ENCODE measurements around the gene SYNE1.

DNA sequence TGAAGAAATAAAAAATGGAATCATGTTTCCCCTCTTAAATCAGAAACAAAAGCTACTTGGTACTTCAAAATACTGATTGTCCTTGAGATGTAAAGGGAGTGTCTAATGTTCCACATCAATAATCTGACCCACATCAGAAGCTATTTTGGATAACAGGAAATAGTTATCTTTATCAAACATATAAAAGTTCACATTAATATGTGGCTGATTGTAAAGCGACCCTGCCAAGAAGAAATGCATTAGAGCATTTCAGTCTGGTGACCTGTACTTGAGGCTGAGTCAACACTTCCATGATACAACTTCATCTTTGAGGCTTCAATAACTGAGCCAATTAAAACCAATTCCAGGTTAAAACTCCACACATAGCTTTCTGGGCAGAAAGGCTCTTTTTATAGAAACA, 31.8 kb downstream of the SYNE1 start:
- no peak for TF ChIP-seq BCL11A (IDR thresholded peaks at IDR 0.05; ENCODE audit: low read depth in 2 of 2, low read length in 2 of 2)
- TF ChIP-seq, protein P1, sequence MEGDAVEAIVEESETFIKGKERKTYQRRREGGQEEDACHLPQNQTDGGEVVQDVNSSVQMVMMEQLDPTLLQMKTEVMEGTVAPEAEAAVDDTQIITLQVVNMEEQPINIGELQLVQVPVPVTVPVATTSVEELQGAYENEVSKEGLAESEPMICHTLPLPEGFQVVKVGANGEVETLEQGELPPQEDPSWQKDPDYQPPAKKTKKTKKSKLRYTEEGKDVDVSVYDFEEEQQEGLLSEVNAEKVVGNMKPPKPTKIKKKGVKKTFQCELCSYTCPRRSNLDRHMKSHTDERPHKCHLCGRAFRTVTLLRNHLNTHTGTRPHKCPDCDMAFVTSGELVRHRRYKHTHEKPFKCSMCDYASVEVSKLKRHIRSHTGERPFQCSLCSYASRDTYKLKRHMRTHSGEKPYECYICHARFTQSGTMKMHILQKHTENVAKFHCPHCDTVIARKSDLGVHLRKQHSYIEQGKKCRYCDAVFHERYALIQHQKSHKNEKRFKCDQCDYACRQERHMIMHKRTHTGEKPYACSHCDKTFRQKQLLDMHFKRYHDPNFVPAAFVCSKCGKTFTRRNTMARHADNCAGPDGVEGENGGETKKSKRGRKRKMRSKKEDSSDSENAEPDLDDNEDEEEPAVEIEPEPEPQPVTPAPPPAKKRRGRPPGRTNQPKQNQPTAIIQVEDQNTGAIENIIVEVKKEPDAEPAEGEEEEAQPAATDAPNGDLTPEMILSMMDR (IDR thresholded peaks at IDR 0.05; ENCODE audit: control extremely low read depth in 1 of 3, insufficient read depth in 1 of 3, low read depth in 1 of 3, low read length in 3 of 3): no peak
- TF ChIP-seq NANOG (IDR thresholded peaks at IDR 0.05; ENCODE audit: insufficient read depth, low read depth, low read length, poor library complexity, severe bottlenecking): no peak
- TF ChIP-seq, protein P2, sequence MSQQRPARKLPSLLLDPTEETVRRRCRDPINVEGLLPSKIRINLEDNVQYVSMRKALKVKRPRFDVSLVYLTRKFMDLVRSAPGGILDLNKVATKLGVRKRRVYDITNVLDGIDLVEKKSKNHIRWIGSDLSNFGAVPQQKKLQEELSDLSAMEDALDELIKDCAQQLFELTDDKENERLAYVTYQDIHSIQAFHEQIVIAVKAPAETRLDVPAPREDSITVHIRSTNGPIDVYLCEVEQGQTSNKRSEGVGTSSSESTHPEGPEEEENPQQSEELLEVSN (IDR thresholded peaks at IDR 0.05): no peak

Data from H1 (cell line).